ENCODE data around the gene DUT.

GRCh38 chr15:48313216-48313615, 18.0 kb upstream of the DUT start:
- TF ChIP-seq ZBTB11 (CRISPR knock-in tag; IDR thresholded peaks at IDR 0.05) (no peak), CBX3 (IDR thresholded peaks at IDR 0.05; ENCODE audit: borderline replicate concordance in 1 of 2, low read length in 2 of 2) (no peak), HMG20B (CRISPR knock-in tag; IDR thresholded peaks at IDR 0.05) (no peak)

All from K562 (cell line).